Measurements from ENCODE around the gene FCRL5.

GRCh38 chr1:157482174-157482573 is 70.1 kb downstream of the FCRL5 start:
- TF ChIP-seq CTCF (IDR thresholded peaks at IDR 0.05), result no peak
- no peak for TF ChIP-seq EP300 (IDR thresholded peaks at IDR 0.05)
- TF ChIP-seq POLR2A (IDR thresholded peaks at IDR 0.05), result no peak
